GM19351 (cell line): ENCODE data around the gene SOBP.
"Not testable (repeated sequence)": the region's sequence is repeated elsewhere in the genome, so short reads cannot be mapped to it uniquely, and the experiment has no call there.

Experiments used
- ATAC-seq: cut with Tn5 transposase; IDR thresholded peaks from one replicate; pipeline ENCODE4 v1.9.1; 2021; ENCODE audit warnings: mild to moderate bottlenecking, moderate library complexity; ENCODE audit not compliant: unreplicated experiment

The SOBP gene

DNA sequence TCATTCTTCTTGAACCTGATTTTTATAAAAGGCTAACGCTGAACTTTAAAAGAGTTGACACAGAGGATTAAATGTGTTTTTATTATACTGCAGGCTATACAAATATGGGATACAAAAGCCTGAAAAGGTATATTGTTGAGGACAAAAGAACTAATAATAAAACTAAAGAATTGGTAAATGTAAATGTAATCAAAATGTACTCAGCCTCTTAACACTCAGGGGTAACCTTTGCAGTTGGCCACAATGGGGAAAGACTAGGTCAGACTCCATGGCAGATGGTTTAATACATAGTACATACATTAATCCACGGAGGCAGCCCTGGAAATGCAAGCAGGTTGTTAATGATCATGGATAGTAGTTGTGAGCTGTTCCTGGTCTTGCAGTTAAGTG lies 57.5 kb downstream of the SOBP start:
- no peak for ATAC-seq

DNA sequence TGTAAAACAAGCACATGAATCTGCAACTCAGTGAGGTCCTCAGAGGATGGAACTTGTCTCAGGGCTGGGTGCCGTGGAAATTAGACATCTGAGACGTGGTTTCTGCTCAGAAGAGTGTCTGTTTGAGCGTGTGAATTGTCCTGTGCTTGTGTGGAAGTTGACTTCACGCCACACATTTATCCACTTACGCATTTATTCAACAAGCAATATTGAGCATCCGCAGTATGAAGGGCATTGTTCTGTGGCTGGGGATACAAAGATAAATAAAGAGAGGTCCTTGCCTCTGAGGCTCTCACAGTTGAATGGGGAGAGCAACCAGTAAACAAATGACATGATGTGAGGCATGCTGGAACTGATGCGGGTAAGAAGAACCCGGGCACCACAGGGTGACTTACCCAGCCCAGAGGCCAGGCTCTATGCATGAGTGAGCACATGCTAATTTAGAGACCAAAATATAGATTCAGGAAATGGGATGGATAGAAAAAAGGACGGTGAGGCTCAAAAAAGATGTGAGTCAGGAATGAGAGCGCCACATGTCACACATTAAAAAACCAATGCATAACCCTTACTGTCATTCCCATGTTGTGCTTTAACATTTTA lies 60.4 kb downstream of the SOBP start:
- no peak for ATAC-seq

DNA sequence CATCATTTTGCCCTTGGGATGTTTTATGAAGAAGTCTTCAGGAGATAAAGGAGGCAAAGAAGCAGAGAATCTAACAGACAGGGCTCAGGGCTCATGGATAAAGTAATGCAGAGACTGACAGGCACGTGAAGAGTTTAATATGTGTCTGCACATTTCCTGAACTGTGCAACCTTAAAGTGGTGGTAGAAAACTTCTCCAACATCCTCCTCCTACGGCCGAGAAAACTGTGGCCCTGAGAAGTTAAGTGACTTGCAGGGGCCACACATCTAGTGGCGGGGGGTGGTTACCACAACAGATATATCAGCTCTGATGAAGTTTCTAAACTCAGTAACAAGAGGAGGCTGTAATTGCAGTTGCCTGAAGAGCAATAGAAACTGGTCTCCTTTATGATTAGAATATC lies 61.0 kb downstream of the SOBP start:
- ATAC-seq = no peak

DNA sequence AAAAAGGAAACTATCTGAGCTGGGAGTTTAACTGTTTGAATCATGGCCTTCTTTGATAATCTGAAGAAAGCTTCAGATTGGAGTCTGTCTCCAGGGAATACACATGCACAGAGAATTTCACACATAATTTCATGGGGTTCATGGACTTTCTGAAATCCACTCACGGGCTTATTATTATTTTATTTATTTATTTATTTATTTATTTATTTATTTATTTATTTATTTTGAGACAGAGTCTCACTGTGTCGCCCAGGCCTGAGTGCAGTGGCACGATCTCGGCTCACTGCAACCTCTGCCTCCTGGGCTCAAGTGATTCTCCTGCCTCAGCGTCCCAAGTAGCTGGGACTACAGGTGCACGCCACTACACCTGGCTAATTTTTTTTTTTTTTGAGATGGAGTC lies 63.2 kb downstream of the SOBP start:
- not testable (repeated sequence) for ATAC-seq

DNA sequence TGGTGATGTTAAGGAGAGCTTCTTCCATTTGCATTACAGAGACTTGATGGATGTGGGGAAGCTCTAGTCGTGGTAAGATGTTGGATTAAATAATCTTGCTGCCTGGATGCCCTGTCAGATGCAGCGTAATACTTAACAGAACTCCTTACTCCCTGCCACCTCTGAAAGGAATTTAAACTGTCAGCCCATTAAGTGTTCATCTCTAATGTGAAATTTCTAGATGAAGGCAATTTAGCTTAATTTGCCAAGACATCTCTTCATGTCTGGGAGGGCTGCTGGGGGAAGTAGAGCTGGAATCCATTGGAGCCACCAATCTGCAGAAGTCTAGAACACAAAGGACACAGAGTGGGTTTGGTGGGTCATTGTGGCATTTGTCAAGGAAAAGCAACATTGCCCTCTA lies 64.4 kb downstream of the SOBP start:
- ATAC-seq = no peak

DNA sequence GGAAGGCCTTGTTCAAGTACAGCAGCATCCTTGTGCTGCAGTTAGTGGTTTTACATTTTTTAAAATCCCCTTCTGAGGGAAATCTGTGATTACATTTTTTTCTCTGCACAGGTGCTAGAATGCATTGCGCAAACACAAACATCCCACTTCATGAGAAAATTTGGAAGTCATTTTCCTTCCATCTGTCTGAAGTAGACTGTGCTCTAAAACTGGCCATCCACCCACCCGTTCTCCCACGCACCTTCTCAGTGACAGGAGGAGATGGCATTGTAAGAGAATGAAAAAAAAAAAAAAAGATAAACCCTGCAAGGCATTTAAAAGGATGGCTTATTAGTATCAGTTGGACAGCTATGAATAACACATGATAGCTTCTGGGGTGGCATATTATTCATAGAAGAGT lies 65.0 kb downstream of the SOBP start:
- no peak for ATAC-seq

DNA sequence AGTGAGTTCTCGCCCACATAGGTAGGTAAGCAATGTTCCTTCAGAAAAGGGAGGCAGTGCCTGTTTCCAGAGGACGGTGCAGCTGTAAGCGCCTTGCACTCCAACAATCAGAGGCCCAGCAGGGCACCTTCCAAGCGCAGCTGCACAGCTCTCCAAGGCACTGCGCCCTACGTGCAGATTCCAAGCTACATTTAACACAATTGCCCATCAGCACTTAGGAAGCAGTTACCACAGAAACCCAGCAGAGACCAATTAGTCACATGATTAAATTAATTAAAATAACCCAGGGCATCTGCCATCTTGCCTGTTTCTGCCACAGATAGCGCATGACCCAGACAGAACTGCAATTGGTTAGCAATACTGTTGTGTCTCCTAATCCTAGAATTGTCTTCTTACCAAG lies 65.5 kb downstream of the SOBP start:
- no peak for ATAC-seq

DNA sequence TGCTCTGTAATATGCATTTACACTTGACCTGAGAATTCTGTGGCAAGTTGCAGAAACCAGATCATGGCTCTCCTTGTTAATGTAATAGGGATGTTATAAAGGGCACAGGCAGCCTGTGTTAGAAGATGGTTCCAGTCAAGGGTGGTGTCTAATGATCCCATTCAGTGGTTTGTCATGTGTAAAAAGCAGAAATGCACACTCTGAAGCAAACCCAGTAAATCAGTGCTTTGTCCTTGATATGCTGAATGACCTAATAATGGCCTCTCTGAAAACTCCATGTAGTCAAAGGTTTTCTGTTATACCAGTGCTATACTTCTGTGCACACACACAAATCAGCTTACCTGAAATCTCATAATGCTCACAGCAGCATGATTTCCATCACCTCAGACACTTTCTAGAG lies 66.2 kb downstream of the SOBP start:
- ATAC-seq = no peak

DNA sequence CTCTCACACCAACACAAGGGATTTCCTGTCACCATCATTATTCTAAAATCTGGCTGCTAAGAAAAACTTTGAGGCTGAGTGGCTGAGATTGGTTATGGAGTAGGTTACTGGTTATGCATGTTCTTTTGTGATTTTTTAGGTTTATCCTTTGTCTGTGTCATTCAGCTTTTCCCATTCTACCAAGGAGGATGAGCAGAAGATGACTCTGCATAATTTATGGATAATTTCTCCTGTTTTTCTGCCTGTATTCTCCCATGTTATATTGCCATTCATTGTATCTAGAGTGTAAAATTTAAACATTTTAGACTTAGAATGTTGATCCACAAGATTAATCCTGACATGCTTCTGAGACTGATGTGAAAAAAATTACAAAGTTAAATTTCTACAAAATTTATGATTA lies 67.8 kb downstream of the SOBP start:
- no peak for ATAC-seq

DNA sequence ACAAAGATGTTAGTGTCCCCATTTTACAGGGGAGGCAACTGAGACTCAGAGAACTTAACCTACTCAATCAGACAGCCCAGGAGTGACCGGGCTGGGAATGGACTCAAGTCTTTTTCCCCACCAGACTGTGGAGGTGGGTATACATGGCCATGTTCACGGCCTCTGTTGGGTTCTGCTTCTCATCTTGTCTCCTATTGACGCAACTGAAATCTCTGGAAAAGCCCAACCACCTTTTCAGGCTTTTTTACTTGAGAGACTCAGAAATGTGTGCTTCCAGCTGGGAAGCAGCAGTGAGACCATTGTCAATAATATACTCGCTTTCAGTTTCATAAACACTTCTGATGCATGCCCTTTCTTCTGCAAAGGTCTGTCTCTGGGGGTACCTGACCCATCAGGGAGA lies 70.7 kb downstream of the SOBP start:
- ATAC-seq = no peak

DNA sequence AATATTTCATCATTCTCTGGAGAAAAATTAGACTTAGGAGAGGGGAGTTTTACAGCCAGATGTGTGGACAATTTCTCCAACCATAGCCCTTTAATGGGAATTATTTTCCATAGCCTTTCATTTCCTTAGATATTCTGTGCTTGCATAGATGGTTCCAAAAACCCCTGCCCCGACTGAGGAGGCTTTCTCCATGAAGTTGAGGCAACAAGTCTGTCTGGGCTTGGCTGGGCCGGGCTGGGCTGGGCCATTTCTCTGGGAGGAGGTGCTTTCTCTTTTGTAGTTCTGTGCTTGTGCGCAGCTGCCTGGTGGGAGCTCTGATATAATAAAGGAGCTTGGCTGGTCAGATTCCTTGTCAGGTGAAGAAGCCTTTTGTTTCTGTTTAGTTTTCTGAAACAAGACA lies 71.4 kb downstream of the SOBP start:
- ATAC-seq = no peak

DNA sequence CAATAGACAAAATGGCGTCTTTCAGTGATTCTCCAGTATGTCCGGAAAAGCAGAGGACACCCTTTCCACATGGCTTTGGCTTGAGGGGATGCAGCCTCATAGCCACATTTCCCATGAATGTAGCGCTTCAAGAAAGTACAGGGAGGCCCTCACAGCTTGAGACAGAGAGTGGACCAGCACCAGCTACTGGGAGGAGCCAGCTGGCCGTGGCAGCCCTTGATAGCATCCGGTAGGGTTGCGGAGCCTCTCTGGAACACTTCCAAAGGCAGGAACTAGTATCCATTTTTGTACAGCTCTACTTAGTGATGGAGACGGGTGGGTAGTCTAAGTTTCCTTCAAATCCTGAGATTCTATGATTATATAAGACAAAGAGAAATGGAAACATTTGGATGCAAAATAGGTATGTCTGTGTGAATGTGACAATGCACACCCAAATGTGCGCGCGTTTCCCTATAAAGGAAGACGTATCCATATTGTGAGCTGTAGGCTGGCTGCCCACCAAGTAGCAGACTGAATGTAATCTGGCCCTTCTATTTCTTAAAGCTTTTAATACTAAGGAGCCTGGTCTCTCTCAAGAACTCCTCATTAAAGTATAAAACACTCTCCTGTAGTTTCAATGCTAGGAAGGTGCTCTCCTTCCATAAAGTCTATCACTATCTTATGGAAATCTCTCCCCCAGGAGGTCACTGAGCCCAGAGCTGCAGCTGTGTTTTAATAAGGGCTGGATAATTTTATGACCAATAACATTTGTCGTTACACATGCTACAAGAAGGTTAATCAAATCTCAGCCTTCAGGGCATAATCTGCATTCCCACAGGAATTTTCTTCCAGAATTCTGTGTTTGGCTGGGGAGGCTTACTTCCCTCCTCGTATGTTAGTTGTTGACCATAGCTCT lies 74.0 kb downstream of the SOBP start:
- no peak for ATAC-seq

DNA sequence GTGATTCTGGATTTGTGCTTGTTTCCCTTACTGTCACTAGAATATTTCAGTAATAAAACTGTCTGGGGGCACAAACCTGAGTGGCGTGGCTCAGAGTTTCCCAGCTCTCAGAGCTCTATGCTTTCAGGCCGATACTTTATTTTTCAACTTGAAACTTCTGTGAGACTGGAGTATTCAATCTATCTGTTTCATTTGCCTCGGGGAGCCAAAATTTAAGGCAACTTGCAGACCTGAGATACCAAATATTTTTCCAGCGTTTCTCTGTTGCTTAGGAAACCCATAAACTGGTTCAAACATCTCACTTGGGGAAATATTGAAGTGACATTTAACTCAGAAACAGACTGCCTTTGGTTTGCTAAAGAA lies 74.7 kb downstream of the SOBP start:
- ATAC-seq = no peak

DNA sequence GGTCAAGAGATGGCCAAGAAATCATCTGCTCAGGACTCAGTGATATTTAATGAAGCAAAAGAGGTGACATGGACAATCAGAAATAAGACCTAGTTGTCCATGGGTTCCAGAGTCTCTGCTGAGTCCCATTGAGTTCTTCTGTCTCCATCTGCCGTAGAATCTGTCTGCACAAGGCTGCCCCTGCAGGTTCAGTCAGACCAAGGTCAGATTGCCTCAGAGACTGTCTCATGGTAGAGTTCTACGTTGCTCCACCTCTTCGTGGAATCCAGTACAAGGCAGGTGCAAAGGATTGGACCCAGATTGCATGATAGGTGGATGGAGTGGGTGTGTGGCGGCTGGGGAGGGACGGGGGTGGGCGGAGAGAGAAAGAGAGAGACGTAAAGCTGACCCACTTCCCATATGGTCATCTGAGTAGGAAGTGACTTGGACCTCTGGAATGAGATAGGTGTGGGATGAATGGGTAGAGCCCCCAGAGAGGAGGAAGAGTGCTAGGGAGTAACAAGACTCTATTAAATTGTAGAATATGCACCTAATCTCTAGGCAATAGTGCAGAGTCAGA lies 75.3 kb downstream of the SOBP start:
- ATAC-seq = no peak

DNA sequence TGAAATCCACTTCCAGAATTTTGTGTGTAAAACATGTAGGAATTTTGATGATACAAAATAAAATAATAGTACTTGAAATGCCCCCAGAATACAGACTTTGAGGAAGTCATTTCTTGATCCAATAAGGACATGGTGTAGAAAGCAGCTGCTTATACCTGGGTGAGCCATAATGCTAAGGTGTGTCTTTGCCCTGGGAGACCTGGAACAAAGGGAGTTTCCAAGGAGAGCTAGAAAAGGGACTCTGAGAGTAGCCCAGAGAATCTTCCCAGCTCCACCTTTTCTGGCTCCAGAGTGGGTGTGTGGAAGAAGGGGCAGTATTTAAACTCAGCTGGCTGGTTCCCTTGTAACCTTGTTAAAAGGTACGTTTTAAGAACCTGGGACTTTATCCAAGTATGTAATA lies 77.7 kb downstream of the SOBP start:
- ATAC-seq = no peak

DNA sequence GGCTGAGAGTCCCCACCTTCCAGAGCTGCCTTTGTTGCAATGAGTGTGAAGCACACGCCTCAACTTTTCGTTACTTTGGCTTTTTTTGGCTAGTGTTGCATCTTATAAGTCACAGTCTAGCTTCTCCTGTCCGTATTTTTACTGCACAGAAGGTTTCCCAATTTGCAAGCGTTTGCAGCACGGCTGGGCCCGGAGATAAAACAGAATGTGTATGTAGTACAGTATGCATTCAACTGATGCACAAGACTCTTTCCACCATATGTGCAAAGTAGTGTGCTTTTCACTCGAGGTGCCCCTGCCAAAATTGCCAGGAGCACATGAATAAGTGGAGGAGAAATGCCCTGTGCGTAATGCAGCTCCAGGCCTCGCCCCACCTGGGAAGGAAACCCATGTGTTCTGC lies 79.6 kb downstream of the SOBP start:
- ATAC-seq = no peak

DNA sequence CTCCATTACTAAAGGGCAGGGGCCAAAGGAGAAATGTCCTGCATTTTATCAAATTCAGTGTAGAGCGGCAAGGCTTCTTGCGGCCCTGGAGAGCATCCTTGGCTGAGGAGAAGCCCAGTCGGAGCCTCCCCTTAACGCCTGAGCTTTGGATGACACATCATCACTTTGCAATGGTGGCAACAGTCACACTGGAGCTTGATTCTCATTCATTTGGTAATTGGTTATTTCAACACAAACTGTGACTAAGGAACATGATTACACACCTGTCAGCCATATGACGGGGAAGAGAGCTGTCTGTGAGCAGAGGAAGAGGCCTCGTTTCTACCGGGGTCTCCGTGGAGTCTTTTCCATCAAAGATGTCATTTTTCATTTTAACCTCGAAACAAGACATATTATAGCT lies 81.4 kb downstream of the SOBP start:
- ATAC-seq = no peak

DNA sequence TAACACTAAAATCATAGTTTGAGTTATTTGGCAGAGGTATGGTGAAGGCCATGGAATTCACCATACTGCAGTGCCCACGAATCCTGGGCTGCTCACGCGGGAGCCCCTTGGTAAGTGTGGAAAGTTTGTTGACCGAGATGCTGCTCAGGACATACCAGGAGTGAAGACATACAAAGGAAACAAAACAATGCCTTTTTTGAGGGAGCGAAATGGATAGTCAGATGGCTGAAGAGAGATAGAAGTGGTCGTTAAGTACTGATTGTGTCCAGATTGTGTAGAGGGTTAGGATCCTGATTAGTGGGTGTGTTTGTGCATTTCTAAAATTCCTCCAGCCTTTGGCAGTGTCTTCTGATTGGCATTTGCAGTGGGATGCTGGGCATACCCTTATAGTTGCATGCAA lies 83.0 kb downstream of the SOBP start:
- no peak for ATAC-seq

DNA sequence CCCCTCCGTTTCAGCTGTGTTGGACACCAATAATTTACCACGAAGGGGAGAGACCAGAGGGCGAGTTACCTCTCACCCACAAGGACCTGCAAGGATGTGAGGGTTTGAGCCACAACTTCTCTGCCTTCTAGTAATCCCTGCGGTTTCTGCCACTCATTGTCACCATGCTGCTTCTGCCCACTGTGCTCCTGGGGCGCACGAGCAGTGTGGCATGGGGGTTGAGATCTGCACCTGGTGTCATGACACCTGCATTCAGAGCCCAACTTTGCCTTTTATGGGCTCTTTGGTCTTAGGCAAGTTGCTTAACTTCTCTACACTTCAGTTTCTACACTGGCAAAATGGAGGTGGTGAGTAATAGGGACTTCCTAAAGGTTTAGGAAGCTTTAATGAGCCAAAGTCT lies 84.9 kb downstream of the SOBP start:
- no peak for ATAC-seq

DNA sequence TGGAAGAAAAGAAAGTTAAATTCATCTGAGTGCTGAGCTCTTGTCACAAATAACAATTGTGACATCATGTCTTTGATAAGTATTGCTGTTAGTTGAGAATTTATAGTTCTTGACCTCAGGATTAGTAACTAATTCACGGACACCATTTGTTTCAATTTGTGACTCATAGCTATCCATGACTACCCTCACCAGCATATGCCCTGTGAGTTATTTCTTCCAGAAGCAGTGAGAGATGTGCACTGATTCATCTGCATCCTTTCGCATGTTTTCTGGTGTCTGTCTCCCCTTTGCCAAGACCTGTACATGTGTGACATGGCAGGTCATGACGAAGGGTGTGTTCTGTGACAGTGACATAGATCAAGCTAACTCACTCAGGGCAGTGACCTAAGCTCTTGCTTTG lies 86.9 kb downstream of the SOBP start:
- no peak for ATAC-seq

DNA sequence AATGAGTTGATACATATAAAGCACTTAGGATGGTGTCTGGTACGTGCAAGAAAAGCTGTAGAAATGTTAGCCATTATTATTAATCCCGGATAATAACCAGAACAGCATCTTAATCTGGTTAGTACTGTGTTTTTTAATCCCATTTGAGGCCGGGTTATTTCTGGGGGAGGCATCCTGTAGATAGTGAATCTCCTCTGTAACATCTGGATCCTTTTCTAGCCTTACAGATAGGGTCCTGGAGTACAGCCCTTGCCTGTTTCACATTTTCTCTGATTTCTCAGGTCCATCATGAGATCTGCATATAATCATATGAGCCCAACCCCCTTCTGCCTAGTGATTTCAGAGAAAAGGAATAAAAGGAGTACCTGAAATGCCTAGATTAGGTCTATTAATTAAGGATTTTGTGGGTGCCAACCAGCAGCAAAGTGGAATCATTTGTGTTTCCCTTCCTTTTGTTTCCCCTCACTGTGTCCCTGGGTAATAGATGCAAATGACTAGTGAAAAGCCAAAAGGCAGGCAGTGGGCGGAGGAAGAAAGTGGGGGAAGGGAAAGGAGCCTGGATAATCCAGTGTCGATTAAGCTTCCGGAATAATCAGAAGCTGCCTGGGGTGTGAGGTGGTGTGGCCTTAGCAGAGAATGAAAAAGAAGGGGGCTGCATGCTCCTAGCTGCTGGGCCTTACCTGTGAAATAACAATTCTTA lies 88.9 kb downstream of the SOBP start:
- no peak for ATAC-seq
